ENCODE measurements around the gene EHD1.

Gene EHD1

GRCh38 chr11:64887234-64887756 lies 8.9 kb upstream of the EHD1 start:
- no peaks in the 10 kb centered on the region for H4K20me1 ChIP-seq (ENCODE audit: insufficient read depth, low read length)
- no peak overlapping the region for H3K27ac ChIP-seq (ENCODE audit: low read length)
- H3K9me2 ChIP-seq (replicated peaks; ENCODE audit: insufficient read depth, low read length) = no peaks in the 10 kb centered on the region
- DNase-seq = no peak
- H2AFZ ChIP-seq (ENCODE audit: low read length) = peak overlapping the region; percentile 58
- H3K4me1 ChIP-seq (ENCODE audit: low read length) = 0 out of 2 replicates have a peak, but pooled peaks cover 2% of the 10 kb centered on the region
- no peaks in the 10 kb centered on the region for H3K36me3 ChIP-seq (replicated peaks; ENCODE audit: insufficient read depth, low read length)
- H3K79me2 ChIP-seq (ENCODE audit: low read length) = no peaks in the 10 kb centered on the region
- TF ChIP-seq CTCF (IDR thresholded peaks at IDR 0.05; ENCODE audit: low read length) = no peak
- TF ChIP-seq EZH2phosphoT487 (IDR thresholded peaks at IDR 0.05; ENCODE audit: low read length) = no peak
- TF ChIP-seq EZH2 (optimal IDR thresholded peaks at IDR 0.05; ENCODE audit: low read depth, low read length) = no peak
- peak overlapping the region; percentile 81; the same call in 1 of the 2 replicates for H3K4me2 ChIP-seq (ENCODE audit: low read depth, low read length)
- H3K9me3 ChIP-seq (replicated peaks; ENCODE audit: insufficient read depth, low read length) = no peaks in the 10 kb centered on the region
- H3K9ac ChIP-seq (ENCODE audit: low read length) = no peak overlapping the region; the same call in 1 of the 2 replicates
- no peaks in the 10 kb centered on the region for H3F3A ChIP-seq (ENCODE audit: insufficient read depth, low read length)
- H3K4me3 ChIP-seq (ENCODE audit: low read length) = no peak overlapping the region
- H3K27me3 ChIP-seq (replicated peaks; ENCODE audit: insufficient read depth, low read length) = peaks cover 36% of the 10 kb centered on the region

- Histone ChIP-seq H3K9me2 (replicated peaks; ENCODE audit: insufficient read depth, low read length) (no peaks in the 10 kb centered on the region), H3K36me3 (replicated peaks; ENCODE audit: insufficient read depth, low read length) (no peaks in the 10 kb centered on the region), H3F3A (ENCODE audit: insufficient read depth, low read length) (peaks cover under 1% of the 10 kb centered on the region; the same call in 1 of the 2 replicates), H3K9ac (ENCODE audit: low read length) (no peak overlapping the region), H3K4me1 (ENCODE audit: low read length) (peaks cover 6% of the 10 kb centered on the region; the same call in 1 of the 2 replicates), H2AFZ (ENCODE audit: low read length) (no peak overlapping the region), H4K20me1 (ENCODE audit: insufficient read depth, low read length) (no peaks in the 10 kb centered on the region), H3K4me2 (ENCODE audit: low read depth, low read length) (no peak overlapping the region), H3K27ac (ENCODE audit: low read length) (no peak overlapping the region), H3K9me3 (replicated peaks; ENCODE audit: insufficient read depth, low read length) (no peaks in the 10 kb centered on the region), H3K27me3 (replicated peaks; ENCODE audit: insufficient read depth, low read length) (peaks cover 46% of the 10 kb centered on the region), H3K4me3 (ENCODE audit: low read length) (no peak overlapping the region), H3K79me2 (ENCODE audit: low read length) (no peaks in the 10 kb centered on the region)
- DNase-seq = no peak
- TF ChIP-seq EZH2 (optimal IDR thresholded peaks at IDR 0.05; ENCODE audit: low read depth, low read length) (no peak), CTCF (IDR thresholded peaks at IDR 0.05; ENCODE audit: low read length) (no peak), EZH2phosphoT487 (IDR thresholded peaks at IDR 0.05; ENCODE audit: low read length) (no peak)
These were observed 7.2 kb upstream of the EHD1 start for GRCh38 chr11:64885367-64886286.

GRCh38 chr11:64884019-64884418 lies 5.6 kb upstream of the EHD1 start:
- Histone ChIP-seq H3K36me3 (replicated peaks; ENCODE audit: insufficient read depth, low read length) (no peaks in the 10 kb centered on the region), H3K4me3 (ENCODE audit: low read length) (no peak overlapping the region), H3K9me2 (replicated peaks; ENCODE audit: insufficient read depth, low read length) (no peaks in the 10 kb centered on the region), H3K4me2 (ENCODE audit: low read depth, low read length) (no peak overlapping the region), H3K9ac (ENCODE audit: low read length) (no peak overlapping the region), H3K27me3 (replicated peaks; ENCODE audit: insufficient read depth, low read length) (peaks cover 46% of the 10 kb centered on the region), H3K27ac (ENCODE audit: low read length) (no peak overlapping the region), H4K20me1 (ENCODE audit: insufficient read depth, low read length) (no peaks in the 10 kb centered on the region), H3K9me3 (replicated peaks; ENCODE audit: insufficient read depth, low read length) (no peaks in the 10 kb centered on the region), H3K4me1 (ENCODE audit: low read length) (peaks cover 22% of the 10 kb centered on the region), H3F3A (ENCODE audit: insufficient read depth, low read length) (peaks cover 15% of the 10 kb centered on the region), H3K79me2 (ENCODE audit: low read length) (no peaks in the 10 kb centered on the region), H2AFZ (ENCODE audit: low read length) (no peak overlapping the region)
- DNase-seq = no peak
- no peak for TF ChIP-seq EZH2 (optimal IDR thresholded peaks at IDR 0.05; ENCODE audit: low read depth, low read length)
- no peak for TF ChIP-seq EZH2phosphoT487 (IDR thresholded peaks at IDR 0.05; ENCODE audit: low read length)
- no peak for TF ChIP-seq CTCF (IDR thresholded peaks at IDR 0.05; ENCODE audit: low read length)

Measured in MM.1S (cell line).